HG03342 (cell line): ENCODE results near the gene VCL.
"Not testable (repeated sequence)": the region's sequence is repeated elsewhere in the genome, so short reads cannot be mapped to it uniquely, and the experiment has no call there.

Experiments used
- ATAC-seq: cut with Tn5 transposase; IDR thresholded peaks from one replicate; pipeline ENCODE4 v1.9.1; 2021; ENCODE audit warnings: mild to moderate bottlenecking, moderate library complexity; ENCODE audit not compliant: unreplicated experiment

The VCL gene

DNA sequence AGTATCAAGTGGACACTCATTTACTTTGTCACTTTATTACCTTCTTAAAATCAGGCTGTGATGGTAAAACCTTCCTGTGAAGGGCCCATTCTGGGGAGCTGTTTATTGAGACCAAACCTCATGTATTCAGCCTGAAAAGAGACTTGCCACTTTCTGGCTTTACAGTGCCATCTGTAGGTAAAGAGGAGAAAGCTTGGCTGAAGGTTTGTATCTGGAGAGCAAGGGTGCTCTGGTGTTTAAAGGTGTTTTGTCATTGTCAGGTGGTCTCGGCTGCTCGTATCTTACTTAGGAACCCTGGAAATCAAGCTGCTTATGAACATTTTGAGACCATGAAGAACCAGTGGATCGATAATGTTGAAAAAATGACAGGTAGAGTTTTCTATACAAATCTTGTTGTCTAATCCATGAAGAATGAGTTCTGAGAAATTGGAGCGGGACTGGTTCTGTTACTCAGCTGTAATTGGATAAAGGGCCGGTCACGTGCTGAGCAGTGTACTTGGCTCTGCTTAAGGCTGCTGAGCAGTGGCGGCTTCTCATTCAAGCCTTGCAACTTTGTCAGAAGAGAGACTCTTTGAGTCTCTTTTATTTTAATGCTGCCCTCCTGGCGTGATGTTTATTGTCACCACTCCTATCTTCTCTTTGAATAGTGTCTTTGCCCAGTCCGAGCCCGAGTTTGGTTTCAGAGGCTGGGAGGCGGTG is 105.8 kb downstream of the VCL start:
- ATAC-seq: no peak

DNA sequence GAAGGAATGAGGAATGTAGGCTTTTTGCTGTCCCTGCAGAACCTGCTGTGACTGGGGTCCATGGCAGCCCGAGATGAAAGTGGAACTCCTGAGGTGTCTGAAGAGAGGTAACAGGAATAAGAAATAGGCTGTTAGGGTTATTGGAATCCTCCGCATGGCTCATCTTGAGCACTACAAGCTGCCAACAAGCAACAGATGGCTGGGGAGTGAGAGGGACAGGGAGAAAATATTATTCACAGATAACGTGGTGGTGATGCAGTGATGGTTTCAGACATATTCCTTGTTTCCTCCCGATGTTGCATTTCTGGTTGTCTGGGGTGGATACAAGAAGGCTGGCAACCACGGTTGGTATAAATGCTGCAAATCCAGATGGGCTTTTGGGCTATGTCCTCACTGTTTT is 106.6 kb downstream of the VCL start:
- no peak for ATAC-seq

DNA sequence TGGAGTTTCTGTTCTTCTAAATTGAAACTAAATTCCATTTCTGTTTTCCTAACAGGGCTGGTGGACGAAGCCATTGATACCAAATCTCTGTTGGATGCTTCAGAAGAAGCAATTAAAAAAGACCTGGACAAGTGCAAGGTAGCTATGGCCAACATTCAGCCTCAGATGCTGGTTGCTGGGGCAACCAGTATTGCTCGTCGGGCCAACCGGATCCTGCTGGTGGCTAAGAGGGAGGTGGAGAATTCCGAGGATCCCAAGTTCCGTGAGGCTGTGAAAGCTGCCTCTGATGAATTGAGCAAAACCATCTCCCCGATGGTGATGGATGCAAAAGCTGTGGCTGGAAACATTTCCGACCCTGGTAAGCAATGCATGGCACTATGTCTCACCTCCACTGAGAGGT is 107.1 kb downstream of the VCL start:
- no peak for ATAC-seq

DNA sequence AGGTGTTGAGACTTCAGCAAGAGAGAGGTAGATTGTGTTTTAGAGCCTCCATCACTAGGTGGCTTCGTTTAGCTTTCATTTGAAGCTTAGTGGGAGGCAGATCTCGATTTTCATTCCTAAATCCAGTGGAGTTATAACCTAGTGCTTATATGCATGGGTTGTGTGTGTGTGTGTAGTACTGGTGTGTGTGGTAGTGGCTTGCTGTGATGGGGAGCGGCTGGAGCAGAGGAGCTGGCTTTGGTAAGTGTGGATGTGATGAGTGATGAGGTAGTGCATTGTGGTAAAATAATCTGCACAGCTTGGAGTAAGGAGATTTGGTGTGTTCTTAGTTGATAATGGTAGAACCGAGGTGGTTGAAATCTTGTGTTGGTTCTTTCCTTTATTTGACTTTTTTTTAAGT is 109.5 kb downstream of the VCL start:
- ATAC-seq: no peak

DNA sequence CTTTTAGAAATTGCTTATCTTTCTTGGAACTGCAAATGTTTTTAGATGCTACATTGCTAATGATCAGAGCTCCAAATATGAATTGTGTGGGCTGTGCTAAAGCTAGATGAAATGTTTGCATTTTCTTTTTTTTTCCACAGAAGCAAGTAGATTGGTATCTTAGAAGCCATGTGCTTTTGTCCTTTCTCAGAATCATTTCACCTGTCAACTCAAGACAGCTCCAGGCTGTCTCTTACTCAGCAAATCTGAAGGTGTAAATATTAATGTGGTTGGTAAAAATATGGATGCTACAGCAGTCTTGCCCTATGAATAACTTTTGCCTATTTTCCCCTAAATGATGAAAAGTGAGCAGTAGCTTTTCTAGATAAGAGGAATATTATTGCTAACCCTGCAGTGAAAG is 111.5 kb downstream of the VCL start:
- ATAC-seq: no peak

DNA sequence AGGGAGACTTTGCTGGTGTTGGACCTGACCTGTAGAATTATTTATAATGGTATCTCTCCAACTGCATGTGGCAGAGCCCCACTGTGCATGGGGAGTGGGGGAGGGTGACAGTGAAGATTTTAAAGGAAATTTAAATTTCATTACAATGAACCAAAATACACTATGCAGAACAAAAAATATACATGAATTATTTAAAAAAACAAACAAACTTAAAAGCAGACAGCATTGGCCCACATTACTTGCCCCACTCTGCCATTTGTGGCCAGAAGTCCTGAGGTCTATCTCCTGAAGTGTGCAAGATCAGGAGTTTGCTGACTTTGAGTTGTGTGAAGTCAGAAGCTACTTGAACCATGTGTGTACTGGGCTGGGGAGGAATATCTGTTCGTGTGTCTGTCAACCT is 112.2 kb downstream of the VCL start:
- ATAC-seq: no peak

DNA sequence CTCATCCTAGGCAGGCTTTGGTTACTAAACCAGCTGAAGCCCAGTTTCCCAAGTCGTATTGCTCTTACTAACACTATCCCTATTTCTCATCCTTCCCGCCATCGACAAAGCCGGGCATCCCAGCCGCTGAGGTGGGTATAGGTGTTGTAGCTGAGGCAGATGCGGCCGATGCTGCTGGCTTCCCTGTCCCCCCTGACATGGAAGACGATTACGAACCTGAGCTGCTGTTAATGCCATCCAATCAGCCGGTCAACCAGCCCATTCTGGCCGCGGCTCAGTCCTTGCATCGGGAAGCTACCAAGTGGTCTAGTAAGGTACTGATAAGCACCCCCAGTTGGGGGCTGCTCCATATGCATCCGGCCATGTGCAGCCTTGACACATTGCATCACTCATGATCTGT is 113.9 kb downstream of the VCL start:
- no peak for ATAC-seq

DNA sequence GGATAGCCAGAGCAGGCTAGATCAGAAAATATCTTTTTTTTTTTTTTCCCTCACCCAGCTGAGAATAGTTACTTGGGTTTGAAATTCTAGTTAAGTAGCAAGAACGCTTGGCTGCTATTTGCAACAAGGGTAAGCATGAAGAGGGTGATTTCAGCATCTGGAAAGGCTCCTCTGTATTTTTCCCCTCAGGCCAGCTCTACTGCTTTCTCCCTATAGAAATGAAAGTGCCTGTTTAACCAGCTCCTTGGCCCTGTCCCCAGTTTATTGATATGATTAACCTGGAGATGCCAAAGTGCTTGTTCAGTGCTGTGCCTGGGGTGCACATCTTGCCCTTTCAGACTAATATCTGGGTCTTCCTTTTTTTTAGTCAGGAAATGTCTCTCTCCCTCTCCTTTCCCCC is 115.6 kb downstream of the VCL start:
- ATAC-seq: no peak

DNA sequence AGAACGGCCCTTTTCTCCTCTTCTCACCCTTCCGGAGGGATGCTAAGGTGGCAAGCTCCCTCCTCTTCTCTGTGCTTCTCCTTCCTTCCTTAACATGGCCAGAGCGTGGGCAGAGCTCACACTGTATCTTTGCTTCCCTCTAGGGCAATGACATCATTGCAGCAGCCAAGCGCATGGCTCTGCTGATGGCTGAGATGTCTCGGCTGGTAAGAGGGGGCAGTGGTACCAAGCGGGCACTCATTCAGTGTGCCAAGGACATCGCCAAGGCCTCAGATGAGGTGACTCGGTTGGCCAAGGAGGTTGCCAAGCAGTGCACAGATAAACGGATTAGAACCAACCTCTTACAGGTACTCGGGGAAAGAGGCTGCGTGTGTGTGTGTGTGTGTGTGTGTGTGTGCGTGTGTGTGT is 116.1 kb downstream of the VCL start:
- no peak for ATAC-seq

DNA sequence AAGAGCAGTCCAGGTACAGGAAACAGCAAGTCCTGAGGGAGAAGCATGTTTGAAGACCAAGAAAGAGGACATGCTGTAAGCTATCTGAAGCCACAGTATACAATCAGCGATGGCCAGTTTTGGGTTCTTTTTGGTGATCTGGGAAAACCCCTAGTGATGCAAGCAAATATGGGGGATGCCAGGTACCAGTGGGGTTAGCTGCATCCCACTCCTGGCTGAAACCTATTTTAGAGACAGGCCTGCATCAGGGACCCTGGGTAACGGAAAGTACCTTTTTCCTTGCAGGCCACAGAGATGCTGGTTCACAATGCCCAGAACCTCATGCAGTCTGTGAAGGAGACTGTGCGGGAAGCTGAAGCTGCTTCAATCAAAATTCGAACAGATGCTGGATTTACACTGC is 119.8 kb downstream of the VCL start:
- ATAC-seq: no peak

DNA sequence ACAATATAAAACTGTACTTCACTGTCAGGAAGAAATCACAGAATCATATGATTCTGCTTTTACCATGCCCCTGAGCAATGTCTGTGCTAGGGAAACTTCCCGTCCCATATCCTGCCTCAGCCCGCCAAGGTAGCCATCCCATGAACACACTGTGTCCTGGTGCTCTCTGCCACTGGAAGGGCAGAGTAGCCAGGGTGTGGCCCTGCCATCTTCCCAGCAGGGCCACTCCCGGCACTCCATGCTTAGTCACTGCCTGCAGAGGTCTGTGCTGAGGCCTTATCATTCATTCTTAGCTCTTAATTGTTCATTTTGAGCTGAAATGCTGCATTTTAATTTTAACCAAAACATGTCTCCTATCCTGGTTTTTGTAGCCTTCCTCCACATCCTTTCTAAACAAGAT is 120.9 kb downstream of the VCL start:
- no peak for ATAC-seq

DNA sequence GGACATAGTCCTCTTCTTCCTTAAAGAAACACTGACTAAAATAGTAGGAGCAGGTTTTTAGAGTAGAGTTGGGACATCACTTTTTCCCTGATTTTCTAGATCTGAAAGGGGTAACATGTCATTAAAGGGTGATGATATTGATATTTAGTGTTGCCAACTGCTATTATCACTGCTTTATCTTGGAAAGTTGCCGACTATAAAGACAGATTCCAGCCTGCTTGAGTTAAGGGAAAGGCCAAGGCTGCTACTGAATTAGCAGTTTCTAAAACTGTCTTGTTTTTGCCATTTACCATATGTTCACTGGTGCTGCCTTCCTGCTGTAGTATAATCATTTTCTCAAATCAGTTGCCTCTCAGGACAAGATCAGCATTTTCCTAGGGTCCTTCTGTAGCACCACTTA is 123.0 kb downstream of the VCL start:
- no peak for ATAC-seq

DNA sequence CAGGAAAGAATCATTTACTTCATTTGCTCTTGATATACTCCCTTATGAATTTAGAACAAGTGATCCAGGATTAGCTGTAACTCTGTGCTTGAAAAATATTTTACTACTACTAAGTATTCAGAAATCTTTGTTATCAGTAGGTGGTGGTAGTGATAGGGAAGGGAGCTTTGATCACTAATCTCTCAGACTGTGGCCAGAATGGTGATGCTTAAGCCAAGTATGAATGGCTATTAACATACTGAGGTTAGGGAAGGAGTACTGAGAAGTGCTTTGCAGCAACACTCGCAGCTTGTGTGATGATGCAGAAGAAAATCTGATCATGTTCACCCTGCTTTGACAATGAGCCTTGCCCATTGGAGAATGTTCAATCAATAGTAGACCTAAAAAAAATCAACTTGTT is 123.5 kb downstream of the VCL start:
- no peak for ATAC-seq

DNA sequence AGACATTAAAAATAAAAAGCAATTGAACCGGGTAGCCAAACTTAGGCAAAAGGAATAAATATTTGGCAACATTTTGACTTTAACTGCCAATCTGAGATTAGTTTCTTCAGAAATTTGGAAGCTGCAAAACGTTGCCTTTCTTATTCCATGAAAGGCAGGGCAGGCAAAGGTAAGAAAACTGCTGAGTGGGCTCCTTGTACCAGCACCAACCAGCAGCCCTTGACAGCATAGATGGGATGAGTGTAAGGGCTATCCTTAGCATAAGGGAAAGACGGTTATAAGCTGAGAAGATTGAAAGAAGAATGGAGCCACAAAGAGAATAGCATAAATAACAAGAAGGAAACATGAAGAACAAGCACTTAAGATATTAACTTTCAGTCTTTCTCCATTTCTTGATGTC is 124.1 kb downstream of the VCL start:
- no peak for ATAC-seq

DNA sequence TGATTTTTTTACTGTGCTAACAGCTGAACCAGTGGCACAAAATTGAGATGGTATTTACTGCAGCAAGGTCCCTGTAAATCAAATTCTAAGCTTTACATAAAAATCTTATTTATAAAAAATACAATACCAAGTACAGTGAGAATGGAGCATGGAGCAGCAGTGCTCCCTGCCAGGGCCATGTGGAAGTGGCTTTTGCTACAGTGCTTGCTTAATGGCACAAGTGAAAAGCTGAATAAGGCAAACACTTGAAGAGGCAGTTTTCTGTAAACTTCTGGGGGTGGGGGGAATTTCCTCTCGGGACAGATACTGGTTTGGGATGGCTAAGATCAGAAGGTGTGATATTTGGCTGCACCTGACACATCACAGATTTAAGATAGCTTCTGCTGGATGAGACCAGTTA is 125.2 kb downstream of the VCL start:
- ATAC-seq: no peak

DNA sequence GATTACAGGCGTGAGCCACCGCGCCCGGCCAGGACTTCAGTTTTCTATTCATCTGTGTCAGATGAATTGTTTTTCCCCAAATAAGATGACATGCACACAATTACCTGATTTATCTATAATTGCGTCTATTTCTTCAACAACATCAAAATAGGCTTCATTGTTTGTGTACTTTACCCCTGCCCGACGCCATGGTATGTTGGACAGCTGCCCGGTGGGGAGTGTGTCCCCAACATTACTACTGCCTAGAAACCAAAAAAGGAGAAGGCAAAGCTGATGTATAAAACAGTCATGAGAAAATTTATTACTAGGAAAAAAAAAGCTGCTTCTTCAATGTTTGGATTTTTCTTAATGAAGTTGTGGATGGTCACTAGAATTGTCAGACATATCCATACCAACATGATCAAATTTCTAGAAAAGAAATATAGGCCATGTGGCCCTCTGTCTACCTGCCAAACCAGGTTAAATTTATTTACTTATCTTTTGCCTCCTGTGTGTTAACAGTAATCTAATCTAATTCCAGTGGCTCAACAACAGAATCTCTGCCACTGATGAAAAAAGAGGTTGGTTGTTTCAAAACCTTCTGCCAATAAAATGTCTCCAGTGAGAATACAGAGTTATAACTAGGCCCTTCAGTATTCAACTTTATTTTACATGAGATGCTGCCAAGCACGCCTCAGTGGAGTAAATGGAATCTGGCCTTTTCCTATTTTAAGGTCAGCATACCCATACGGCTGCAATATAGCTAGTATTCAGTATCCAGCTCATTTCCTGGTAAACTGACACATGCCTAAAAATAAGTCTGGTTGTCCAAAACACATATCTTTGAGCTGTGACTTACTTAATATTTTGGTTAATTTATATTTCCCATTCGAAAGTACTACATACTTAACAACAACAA is 136.3 kb downstream of the VCL start:
- no peak for ATAC-seq

DNA sequence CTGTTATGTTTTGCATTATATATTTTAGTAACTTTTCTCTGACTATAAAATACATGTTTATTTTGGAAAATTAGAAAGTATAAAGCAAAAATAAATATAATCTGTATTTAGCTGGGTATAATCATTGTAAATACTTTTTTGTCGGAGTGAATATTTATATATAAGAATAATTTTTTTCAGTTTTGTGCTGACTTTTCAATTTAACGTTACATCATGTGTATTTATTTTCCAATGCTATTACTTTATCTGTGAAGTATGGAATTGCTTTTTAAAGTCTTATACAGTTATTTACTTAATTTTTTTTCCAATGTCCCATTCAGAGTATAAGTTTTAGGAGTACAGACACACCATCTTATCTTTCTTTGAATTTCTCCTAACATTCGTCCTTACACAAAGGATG is 137.5 kb downstream of the VCL start:
- ATAC-seq: no peak

DNA sequence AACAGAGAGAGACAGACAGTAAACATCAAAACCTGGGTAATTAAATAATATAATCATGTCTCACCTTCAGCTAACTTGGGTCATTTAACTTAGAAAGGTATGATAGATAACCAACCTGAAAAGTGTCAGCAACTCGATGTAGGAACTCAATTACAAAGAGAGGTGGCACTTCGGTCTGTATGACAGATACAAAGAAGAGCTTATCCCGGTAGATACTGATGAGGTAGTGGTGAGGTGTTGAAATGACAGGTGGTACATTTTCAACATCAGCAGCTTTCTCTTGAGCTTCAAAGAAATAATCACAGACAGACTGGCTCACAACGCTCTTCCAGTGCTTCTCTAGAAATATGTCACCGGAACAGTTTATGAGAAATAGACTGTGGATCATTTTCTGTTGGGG is 140.1 kb downstream of the VCL start:
- no peak for ATAC-seq

DNA sequence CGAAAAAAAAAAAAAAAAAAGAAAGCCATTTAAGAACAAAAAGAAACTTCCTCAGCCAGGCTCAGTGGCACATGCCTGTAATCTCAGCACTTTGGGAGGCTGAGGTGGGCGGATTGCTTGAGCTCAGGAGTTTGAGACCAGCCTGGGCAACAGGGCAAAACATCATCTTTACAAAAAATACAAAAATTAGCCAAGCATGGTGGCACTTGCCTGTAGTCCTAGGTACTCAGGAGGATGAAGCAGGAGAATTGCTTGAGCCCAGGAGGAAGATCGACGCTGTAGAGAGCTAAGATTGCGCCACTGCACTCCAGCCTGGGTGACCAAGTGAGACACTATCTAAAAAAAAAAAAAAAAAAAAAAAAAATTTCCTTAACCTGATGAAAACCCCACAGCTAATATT is 140.7 kb downstream of the VCL start:
- ATAC-seq: not testable (repeated sequence)

DNA sequence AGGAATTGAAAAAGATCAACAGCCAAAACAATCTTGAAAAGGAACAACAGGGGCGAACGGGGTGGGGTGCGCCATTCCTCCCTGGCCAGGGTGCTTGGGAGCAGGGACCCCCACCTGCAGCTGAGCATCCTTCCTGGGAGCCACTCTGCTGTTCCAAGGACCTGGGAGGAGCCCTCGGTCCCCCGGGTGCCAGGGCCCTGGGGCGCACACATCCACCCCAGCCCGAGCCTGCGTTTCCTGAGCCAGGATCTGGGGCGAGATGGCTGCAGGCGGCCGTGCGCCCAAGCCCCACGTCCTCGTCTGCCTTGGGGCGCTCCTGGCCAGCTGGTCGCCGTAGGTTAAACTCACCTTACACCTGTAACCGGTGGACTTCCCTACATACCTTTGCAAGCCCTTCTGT is 142.1 kb downstream of the VCL start:
- no peak for ATAC-seq

DNA sequence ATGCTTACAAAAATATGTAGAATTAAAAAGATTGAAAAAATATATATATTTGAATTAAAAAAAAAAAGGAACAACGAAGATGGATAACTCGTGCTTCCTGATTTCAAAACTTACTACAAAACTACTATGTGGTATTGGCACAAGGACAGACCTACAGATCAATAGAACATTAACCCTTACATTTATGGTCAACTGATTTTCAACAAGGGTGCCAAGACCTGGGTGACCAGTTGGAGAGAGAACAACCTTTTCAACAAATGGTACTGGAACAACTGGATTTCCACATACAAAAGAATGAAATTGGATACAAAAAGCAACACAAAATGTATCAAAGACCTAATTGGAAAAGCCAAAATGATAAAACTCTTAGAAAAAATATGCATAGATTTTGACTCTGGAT is 142.6 kb downstream of the VCL start:
- ATAC-seq: no peak

DNA sequence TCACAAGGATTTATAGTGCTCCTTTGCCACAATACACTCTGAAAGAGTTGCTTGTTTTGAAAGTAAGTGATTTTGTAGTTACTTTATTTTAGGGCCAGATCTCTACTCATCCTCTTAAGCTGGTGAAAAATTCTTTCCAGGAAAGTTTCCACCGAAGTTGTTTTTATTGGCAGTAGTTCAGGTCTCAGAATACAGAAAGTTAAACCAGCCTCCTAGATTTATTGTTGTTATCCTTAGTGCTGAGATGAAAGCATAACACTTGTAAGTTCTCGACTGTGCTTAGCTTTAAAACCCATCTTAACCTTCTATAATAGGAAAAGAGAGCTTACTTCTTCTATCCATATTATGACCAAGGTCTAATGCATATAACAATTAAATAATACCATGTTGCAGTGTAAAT is 147.2 kb downstream of the VCL start:
- no peak for ATAC-seq

DNA sequence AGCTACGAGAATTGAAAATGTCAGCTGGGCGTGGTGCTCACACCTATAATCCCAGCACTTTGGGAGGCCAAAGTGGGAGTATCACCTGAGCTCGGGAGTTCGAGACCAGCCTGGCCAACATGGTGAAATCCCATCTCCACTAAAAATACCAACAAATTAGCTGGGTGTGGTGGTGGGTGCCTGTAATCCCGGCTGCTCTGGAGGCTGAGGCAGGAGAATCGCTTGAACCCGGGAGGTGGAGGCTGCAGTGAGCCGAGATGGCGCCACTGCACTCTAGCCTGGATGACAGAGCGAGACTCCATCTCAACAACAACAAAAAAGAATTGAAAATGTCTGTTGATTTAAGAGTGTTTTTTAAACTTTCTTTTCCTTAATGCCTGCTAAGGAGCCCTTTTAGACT is 149.1 kb downstream of the VCL start:
- ATAC-seq: not testable (repeated sequence)
